ENCODE results near the gene CTU2.

The CTU2 gene

DNA sequence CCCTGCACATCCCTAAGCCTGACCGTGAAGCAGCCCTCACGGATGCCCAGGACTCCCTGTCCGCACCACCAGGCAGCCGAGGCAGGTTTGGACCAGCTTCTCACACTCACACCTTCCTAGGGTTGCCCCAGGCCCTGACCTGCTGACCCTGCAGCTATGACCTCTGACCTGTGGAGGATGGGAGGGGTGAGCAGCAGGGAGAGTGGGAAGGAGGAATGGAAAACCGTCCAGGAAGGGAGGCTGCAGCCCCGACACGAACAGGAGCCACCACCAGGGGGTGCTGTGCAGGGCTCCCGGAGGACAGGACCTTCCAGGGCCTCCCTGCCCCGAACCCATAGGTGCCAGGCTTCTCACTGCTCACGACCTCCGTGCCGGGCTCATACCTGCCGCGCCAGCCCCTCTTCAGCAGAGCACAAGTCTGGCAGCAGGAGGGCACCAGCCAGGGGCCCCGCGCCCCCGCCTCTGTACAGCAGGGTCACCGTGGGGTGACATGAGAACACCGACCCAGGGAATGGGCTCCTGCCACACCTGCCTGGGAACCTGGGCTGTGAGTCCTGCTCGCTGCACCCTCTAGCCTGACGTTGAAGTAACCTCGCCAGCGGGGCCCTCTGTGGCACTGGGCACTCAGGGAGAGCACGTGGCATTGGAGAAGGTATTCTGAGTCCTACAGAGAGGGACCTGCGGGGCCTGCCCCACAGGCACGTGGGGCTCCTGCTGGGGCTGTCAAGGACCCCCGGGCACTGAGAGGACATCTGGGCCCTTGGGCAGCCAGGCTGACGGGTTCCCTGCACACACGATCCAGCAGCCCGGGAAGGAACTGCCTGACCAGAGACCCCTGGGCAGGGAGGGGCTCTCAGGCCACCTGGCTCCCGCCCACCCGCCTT lies 37.6 kb downstream of the CTU2 start:
- DNase-seq (ENCODE audit: low read depth) = peak; percentile 63

DNA sequence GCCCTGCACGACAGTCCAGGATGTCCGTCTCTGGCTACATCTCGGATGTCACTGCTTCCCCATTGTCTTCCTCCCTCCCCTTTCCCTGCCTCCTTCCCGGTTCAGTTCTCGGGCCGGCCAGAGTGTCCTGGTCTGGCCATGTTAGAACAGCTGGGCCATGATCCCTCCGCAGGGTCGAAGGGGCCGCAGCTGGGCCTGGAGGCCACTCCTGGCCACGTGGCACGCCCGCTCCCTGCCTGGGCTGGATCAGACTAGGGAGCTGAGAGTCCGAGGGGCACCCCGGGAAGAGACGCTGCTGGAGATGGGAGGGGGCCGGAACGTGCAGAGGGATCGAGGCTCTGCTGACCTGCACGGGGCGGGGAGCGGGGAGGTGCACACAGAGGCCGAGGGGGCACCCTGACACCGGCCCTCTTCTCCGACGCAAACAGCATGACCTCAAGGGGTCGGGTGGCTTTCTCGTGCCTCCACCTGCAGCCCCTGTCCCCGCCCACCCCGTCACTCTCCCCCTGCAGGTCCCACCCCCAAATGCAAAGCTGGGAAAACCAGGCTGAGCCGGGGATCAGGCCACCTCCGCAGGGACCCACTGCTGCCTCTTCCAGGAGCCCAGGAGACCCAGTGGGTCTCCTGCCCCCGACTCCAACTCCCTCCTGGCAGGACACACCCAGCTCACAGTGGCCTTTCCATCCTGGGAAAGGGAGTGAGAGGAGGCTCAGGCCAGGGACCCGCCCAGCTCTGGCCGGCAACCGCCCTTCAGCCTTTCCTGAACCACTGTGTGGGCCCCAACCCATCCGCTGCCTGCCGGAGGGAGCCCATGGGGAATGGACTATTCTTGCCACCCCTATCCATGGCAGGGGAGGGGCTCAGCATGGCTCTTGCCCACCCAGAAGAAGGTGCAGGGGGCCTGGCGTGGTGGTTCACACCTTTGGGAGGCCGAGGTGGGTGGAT lies 38.5 kb downstream of the CTU2 start:
- DNase-seq (ENCODE audit: low read depth) = no peak

- no peak for DNase-seq (ENCODE audit: low read depth)
Observed at GRCh38 chr16:88746506-88746905, 40.2 kb downstream of the CTU2 start.

DNA sequence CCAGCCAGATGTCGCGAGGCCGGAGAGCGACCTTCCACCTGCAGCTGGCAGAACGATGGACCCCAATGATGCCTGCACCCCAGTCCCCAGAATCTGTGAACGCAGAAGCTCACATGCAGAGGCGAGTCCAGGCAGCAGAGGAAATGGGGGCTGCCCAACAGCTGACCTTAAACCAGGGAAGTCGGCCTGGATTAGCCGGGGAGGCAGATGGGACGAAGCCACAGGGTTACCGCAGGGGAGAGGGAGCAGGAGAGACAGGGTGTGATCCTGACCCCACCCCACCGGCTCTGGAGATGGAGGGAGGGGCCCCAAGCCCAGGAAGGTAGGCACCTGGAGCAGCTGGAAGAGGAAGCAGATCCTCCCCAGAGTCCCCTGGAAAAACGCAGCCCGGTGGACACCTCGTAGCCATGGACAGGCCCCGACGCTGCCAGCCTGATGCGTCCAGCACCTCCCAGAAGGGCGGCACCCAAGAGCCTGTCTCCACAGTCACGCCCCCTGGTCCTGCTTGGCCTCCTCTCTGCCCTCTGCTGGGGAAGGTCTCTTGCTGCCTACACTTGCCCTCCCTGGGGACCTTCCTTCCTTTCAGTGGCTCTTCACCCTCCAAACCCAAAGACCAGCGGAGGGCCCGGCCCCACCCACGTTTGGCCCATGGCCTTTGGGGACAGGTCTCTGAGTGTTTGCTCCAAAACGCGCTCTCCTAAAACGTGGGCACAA lies 41.4 kb downstream of the CTU2 start:
- DNase-seq (ENCODE audit: low read depth) = peak; percentile 30

DNA sequence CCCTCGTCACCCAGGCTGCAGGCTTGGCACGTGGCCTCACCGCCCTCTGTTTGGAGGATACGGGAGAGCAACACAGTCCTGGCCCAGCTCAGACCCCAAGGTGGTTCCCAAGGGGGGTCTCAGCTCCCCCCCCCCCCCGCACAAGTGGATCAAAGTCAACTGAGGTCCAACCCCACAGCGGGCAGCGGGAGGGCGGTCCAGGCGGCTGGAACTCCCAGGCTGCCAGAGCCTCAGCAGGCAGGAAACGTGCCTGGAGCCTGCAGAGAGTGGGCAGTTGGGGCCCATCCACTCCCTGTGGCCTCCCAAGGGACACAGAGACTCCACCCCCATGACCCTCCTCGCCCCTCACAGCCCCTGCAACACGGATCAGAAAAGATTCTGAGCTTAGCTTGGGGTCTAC lies 42.1 kb downstream of the CTU2 start:
- DNase-seq (ENCODE audit: low read depth) = no peak

DNA sequence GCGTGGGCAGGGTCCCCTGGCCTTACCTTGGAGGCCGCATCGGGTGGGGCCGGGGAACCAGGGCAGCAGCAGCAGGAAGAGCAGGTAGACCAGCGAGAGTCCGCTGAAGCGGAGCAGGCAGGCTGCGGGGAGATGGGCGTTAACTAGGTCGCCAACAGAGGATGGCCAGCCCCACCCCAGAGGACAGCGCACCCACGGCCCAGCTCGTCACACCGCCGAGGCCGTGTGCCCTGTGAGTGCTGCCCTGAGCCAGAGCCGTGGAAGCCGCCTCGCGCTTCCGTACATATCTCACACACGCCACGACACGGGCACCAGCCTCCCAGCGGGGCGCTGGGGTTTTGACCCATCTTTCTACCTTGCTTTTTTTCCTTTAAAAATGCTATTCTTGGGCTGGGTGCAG lies 43.1 kb downstream of the CTU2 start:
- DNase-seq (ENCODE audit: low read depth) = no peak

DNA sequence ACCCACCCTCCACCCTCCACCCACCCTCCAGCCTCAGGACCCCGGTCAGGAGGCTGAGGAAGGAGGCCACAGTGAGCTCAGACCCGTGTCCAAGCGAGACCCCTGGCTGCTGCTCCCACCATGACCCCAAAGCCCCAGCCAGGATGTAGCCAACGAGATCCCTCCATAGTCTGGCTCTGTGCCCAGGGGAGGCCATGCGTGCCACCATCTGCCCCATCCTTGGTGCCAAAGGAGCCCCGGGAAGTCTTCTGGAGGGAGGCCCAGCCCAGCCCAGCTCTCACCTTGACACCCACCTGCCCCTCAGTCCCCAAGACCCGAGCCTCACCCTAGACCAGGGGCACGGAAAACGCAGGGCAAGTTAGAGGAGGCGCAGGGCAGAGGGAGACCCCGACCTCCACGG lies 44.6 kb downstream of the CTU2 start:
- DNase-seq (ENCODE audit: low read depth) = no peak

DNA sequence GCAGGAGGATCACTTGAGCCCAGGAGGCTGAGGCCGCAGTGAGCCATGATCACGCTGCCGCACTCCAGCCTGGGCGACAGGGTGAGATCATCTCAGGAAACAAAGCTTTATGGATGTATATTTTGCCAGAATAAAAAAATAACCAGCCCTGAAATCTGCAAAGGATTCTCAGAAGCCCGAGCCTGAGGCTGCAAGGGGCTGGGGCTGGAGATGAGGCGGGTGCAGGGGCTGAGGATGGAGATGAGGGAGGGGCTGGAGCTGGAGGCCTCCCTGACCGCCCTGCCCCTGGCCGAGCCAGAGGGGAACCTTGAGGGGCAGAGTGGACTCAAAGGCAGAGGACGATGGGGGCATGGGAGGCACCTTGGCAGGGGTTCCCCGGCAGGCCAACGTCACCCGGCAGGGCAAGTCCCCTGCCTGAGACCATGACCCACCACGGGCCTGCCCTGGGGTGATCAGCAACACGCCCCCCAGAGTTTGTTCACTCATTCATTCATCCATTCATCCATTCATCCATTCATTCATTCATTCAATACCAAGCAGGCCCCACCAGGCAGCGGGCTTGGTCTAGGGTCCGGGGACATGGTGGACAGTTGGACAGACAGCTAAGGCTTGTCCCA lies 46.2 kb downstream of the CTU2 start:
- no peak for DNase-seq (ENCODE audit: low read depth)

- no peak for DNase-seq (ENCODE audit: low read depth)
Observed at GRCh38 chr16:88753191-88753590, 46.9 kb downstream of the CTU2 start.

DNA sequence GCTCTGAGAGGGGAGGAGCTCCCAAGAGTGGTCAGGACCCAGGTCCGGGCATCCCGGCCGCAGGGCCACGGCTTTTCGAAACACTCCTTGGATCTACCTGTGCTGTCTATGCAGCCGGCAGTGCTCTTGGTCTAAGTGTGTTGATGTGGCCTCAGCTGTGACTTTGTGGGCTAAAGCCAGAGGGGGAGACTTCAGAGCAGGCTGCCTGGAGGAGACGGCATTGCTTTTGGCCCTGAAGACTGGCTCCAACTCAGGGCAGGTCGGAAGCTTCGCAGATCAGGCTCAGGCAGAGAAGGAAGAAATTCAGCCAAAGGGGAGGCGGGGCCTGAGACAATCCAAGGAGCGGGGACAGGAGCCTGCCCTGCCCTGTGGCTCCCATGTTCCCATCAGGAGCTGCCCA lies 47.3 kb downstream of the CTU2 start:
- DNase-seq (ENCODE audit: low read depth) = no peak

DNA sequence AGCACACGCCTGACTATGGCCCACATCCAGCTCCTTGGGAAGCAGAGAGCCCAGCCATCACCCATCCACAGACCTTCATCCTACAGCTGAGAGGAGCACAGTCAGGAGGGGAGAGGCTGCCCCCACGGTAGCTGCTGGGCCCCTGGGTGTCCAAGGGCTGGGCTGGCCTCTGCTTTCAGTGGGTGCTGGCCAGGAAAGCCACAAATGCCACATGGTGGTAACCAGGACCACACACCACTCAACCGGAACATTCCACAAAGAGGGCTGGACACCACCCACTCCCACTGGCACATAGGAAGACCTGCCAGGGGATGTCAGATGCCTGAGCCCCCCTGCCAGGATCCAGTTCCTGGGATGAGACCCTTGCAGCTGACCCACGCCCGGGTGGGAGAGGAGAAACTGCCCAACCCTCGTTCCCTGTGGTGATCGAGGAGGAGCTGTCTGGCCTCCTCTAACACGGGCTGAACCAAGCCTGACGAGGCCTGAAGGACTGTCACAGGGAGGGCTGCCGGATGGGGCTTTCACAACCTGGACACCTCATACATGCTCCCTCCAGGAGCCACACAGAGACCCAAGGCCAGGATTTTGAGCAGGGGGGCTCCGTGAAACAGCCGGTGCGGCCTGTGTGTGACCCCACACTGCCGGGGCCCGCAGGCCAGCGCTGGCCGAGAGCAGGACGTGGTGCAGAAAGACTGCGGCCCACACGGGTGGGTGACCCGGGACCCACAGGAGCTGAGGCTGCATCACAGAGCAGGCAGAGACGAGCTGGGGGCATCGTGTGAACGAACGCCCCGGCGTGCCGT lies 48.0 kb downstream of the CTU2 start:
- no peak for DNase-seq (ENCODE audit: low read depth)

DNA sequence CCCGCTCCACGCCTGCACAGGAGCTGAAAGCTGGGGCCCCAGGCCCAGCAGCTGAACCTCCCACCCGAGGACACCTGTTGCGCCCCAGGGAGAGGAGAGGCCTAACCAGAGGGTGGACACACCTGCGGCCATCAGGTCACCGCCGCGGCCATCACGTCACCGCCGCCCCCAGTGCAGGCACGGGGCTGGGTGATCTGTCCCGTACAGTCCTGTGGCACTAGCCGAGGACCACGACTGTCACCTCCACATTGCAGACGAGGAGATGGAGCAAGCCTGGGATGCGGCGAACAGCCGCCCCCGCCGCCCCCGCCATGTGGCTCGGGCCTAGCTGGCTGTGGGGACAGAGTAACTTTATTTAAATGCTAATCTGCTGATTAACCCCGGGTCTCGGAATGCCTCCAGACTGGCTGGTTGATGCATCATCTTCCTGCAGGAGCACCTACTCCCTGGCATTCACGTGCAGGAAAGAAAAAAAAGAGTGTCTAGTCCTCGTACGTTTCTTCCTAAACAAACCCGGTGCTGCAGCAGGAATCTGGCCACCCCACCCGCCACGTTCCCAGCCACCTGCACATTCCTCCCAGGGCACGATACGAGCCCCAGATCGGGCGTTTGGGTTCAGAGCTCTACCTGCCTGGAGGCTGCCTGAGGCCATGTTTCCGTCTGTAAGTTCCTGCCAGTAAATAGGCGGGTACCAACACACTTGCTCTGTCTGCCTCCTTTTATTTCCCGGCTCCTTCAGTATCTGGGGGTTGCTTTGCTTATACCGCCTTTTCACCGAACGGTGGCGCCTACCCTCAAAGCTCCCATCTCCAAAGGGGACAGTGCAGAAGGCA lies 48.8 kb downstream of the CTU2 start:
- DNase-seq (ENCODE audit: low read depth) = no peak

DNA sequence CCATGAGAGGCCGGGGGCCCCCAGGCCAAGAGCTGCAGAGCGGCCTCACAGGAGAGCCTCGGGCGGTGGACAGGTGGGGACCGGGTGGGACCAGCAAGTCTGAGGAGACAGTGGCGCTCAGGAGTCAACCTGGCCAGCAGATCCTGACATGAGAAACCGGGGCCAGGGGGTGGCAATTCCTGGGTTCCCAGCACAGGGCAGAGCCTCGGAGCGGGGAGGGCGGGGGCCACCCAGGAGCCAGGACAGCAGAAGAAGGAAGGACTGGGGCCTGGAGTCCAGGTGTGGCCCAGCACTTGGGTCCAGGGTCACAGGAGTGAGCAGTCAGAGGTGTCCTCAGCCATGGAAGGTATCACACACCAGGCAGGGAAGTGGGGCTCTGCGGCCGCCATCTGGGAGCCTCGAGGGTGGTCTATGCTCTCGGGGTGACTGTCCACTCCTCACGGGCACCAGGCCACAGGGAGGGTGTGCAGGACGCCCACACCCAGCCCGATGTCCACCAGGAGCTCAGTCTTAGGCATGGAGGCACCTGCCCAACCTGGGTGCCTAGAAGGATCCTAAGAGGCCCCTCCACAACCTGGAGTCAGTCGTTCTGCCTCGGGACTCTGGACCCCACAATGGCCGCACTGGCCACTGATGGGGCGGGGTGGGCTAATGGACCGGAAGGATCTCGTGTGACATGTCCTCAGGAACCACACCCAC lies 49.6 kb downstream of the CTU2 start:
- DNase-seq (ENCODE audit: low read depth) = no peak

DNA sequence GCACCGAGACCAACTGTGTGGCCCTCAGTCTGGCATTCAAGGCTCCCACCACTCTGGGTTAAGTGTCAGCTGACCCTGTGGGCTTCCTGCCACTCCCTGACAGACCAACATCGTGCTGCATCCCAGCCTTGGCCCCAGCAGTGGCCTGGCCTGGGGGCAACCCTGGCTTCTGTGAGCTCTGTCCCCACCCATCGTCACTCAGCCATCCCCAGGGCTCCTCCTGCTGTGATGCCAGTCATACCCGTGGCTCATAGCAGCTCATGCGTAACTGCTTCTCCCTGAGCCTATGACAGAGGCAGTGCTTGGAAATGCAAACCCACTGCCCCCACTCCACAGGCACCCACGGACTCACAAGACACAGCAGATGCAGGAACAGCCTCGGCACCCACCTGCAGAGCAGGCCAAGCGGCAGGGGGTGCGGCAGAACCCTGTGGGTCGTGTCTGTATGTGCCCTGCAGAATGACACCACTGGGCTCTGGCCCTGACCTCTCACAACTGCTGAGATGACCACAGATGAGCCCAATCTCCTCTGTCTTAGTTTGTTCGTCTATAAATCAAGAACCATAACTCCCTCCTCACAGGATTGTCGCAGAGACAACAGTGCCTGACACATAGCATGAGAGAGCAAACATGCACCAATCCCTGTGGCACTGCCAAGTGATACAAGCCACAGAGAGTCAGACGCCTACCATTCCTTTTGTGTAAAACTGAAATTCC lies 52.1 kb downstream of the CTU2 start:
- DNase-seq (ENCODE audit: low read depth) = no peak

GRCh38 chr16:88758944-88759244 lies 52.6 kb downstream of the CTU2 start:
- no peak for DNase-seq (ENCODE audit: low read depth)

DNA sequence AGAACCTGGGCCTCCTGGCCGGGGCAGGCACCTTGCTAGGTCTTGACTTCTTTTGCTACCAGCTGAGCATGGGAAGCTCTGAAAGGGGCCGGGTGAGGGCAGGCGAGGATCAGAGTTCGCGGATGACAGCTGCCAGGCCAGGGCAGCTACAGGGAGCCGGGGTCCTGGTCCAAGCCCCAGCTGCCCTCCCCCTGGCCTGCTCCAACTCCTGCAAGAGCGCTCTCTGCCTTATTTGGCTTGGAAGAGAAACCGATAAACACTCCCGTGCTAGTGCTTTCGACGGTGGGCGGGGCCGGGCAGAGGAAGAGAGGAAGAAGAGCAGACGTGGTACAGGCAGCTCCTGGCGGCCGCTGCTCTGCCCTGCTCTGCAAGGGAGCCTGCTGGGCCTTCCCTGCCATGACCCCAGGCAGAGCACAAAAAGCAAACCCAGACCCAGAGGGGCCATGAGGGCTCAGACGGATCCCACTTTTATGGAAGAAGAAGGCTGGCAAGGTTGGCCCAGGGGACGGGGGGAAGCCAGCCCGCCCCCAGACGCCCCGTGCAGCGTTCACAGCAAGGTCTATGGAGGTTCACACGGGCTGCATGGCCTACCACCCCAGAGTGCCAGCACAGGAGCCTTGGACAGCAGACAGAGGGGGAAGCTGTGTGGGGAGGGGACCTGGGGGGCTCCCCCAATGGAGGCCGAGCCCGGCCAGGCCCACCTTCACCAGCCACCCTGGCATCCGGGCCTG lies 53.1 kb downstream of the CTU2 start:
- DNase-seq (ENCODE audit: low read depth) = no peak

GRCh38 chr16:88759976-88760350 lies 53.7 kb downstream of the CTU2 start:
- no peak for DNase-seq (ENCODE audit: low read depth)

DNA sequence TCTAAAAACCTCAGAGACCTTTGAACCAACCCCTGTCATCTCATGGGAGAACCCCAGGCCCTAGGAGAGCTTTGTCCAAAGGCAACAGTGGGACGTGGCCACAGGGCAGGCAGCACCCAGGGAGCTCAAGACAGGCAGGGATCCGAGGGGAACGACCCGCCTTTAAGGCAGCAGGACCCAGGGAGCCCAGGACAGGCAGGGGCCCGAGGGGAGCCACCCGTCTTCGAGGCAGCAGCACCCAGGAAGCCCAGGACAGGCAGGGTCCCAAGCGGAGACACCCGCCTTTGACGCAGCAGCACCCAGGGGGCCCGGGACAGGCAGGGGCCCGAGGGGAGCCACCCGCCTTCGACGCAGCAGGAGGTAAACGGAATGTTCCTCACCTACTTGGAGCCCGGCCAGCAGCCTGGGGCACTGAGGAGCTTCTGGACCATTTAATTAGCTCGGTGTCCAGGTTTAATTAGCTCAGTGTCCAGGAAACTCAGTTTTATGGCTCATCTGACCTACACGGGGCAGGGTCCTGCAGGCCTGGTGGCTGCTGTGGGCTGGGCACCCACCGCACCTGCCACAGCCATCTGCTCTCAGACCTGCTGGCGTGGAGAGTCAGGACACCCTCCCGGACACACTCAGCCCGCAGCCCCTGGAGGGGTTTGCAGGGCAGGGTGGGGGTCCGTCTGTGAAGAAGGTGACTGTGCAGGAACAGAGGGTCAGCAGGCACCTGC lies 54.3 kb downstream of the CTU2 start:
- no peak for DNase-seq (ENCODE audit: low read depth)

All from activated T-cell treated with anti-CD3 and anti-CD28 coated beads for 48 hours (primary cell).